Measurements from ENCODE around the gene PTPN20.

DNA sequence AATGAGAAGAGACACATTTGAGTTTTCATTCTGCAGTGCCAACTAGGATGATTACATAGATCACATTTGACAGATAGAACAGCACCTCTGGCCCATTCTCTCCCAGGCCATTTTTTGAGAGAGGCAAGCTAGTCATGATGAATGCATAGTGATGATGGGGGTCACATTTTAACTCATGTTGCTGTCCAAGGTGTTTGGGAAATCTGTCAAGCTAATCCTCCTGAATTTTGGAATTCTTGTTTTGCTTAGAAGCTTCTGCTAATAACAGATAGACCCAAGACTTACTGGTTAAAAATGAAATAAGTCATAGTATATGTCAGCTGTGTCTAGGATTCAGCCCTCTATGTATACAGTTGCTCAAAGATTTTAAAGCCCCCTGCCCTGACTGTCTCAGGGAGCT lies 101.0 kb downstream of the PTPN20 start:
- TF ChIP-seq, protein P1, sequence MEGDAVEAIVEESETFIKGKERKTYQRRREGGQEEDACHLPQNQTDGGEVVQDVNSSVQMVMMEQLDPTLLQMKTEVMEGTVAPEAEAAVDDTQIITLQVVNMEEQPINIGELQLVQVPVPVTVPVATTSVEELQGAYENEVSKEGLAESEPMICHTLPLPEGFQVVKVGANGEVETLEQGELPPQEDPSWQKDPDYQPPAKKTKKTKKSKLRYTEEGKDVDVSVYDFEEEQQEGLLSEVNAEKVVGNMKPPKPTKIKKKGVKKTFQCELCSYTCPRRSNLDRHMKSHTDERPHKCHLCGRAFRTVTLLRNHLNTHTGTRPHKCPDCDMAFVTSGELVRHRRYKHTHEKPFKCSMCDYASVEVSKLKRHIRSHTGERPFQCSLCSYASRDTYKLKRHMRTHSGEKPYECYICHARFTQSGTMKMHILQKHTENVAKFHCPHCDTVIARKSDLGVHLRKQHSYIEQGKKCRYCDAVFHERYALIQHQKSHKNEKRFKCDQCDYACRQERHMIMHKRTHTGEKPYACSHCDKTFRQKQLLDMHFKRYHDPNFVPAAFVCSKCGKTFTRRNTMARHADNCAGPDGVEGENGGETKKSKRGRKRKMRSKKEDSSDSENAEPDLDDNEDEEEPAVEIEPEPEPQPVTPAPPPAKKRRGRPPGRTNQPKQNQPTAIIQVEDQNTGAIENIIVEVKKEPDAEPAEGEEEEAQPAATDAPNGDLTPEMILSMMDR (IDR thresholded peaks at IDR 0.05), result no peak
- no peak for TF ChIP-seq POLR2A (IDR thresholded peaks at IDR 0.05)

Data from body of pancreas (tissue), 4 donors.